ENCODE data around the gene COQ10A. TPM values are rescaled to one million over a fixed set of nuclear protein-coding genes. Genes with fewer than 3 reads are reported as not detected.

Gene COQ10A
- polyA plus RNA-seq, 1 of the 3 experiments (the other 2 are of a cell fraction) = 42.2 TPM

DNA sequence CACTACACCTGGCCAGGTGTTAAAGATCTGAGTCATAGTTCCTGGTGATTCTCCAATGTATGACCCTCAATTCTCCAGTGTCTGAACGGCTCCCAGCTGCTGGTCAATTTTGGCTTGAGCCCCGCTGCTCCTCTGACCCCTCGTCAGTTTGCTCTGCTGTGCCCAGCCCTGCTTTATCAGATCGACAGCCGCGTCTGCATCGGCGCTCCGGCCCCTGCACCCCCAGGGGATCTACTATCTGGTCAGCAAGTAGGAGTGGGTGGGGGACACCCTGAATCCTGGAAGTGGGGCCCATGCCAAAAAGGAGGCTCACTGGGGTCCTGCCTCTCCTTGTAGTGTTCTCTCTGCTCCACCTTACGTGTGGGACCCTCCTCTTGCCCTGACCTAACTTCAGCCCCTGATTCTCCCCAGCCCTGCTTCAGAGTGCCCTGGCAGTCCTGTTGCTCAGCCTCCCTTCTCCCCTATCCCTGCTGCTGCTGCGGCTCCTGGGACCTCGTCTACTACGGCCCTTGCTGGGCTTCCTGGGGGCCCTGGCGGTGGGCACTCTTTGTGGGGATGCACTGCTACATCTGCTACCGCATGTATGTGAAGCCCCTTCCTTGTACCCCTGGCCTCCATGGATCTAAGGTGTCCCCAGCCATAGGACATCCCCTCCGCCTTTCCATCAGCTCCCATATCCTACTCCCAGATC lies 31.9 kb upstream of the COQ10A start:
- Histone ChIP-seq H3K4me3 (ENCODE audit: low read depth in 2 of 2, low read length in 1 of 2) (no peak overlapping the region), H4K20me1 (ENCODE audit: insufficient read depth) (0 out of 2 replicates have a peak, but pooled peaks cover 4% of the 10 kb centered on the region), H3K27ac (ENCODE audit: low read depth in 2 of 2, low read length in 1 of 2) (no peak overlapping the region), H3K9ac (no peak overlapping the region), H3K27me3 (ENCODE audit: insufficient read depth) (no peaks in the 10 kb centered on the region), H3K79me2 (ENCODE audit: insufficient read depth) (no peaks in the 10 kb centered on the region), H3K9me2 (no peaks in the 10 kb centered on the region), H3K9me3 (no peaks in the 10 kb centered on the region), H3F3A (replicated peaks; ENCODE audit: insufficient read depth) (peaks cover 14% of the 10 kb centered on the region), H3K36me3 (replicated peaks in 1 of 2; ENCODE audit: control insufficient read depth in 1 of 2, insufficient read depth in 2 of 2, low read length in 1 of 2) (peaks cover 0 to 32% of the 10 kb centered on the region in 2 experiments), H3K4me2 (no peak overlapping the region), H3K4me1 (ENCODE audit: control insufficient read depth in 1 of 2, insufficient read depth in 2 of 2, low read depth in 1 of 2, low read length in 1 of 2) (peaks cover 0 to 7% of the 10 kb centered on the region in 2 experiments; a peak in 1 of 4 replicates), H2AFZ (ENCODE audit: low read depth) (no peak overlapping the region)
- 57% methylated on average over 16 of the region's 16 CpGs for WGBS (ENCODE audit: low lambda C conversion rate)
- ChIA-PET POLR2A (interaction anchor here (0.6 to 0.8 kb wide), 2 partner anchors 13 to 98 kb away, joined by 3 read pairs; no protein-coding TSS in a partner anchor), CTCF (interaction anchor here (1.3 to 4.9 kb wide), 5 partner anchors 9 to 229 kb away, joined by 3 to 31 read pairs (median 5); partner anchors contain the start of genes ANKRD52 and SMARCC2)
- TF ChIP-seq GATA2 (CRISPR knock-in tag; IDR thresholded peaks at IDR 0.05) (peak; percentile 55), EP300 (IDR thresholded peaks at IDR 0.05; ENCODE audit: borderline replicate concordance in 1 of 2, low read depth in 1 of 2, low read length in 1 of 2) (no peak), GABPA (IDR thresholded peaks at IDR 0.05; ENCODE audit: low read depth) (no peak)
- TF ChIP-seq, protein P1, sequence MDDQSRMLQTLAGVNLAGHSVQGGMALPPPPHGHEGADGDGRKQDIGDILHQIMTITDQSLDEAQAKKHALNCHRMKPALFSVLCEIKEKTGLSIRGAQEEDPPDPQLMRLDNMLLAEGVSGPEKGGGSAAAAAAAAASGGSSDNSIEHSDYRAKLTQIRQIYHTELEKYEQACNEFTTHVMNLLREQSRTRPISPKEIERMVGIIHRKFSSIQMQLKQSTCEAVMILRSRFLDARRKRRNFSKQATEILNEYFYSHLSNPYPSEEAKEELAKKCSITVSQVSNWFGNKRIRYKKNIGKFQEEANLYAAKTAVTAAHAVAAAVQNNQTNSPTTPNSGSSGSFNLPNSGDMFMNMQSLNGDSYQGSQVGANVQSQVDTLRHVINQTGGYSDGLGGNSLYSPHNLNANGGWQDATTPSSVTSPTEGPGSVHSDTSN (IDR thresholded peaks at IDR 0.05) = no peak
- DNase-seq = peak; percentile 69

DNA sequence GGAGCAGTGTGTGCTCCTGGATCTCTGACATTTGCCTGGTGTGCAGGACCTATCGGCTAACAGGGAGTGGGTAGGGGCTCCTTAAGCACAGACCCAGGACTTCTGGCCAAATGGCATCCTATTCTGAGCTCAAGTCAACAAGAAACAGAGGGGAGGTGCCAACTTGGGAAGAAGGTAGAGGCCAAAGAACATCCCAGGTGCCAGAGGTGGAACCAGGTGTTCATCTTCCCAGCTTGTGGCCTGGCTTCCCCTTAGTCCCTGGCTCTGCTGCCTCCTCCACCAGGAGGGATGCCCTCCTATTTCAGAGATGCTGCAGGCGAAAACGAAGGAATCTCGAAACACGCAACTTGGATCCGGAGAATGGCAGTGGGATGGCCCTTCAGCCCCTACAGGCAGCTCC lies 30.7 kb upstream of the COQ10A start:
- Histone ChIP-seq H3K9ac (no peak overlapping the region), H3K4me2 (no peak overlapping the region), H3K27me3 (ENCODE audit: insufficient read depth) (no peaks in the 10 kb centered on the region), H3K9me2 (no peaks in the 10 kb centered on the region), H3K79me2 (ENCODE audit: insufficient read depth) (no peaks in the 10 kb centered on the region), H2AFZ (ENCODE audit: low read depth) (no peak overlapping the region), H3F3A (replicated peaks; ENCODE audit: insufficient read depth) (peaks cover 14% of the 10 kb centered on the region), H3K36me3 (replicated peaks in 1 of 2; ENCODE audit: control insufficient read depth in 1 of 2, insufficient read depth in 2 of 2, low read length in 1 of 2) (peaks cover 2 to 44% of the 10 kb centered on the region in 2 experiments), H3K27ac (ENCODE audit: low read depth in 2 of 2, low read length in 1 of 2) (no peak overlapping the region), H3K4me1 (ENCODE audit: control insufficient read depth in 1 of 2, insufficient read depth in 2 of 2, low read depth in 1 of 2, low read length in 1 of 2) (peaks cover 0 to 7% of the 10 kb centered on the region in 2 experiments; a peak in 1 of 4 replicates), H4K20me1 (ENCODE audit: insufficient read depth) (0 out of 2 replicates have a peak, but pooled peaks cover 4% of the 10 kb centered on the region), H3K4me3 (ENCODE audit: low read depth in 2 of 2, low read length in 1 of 2) (no peak overlapping the region), H3K9me3 (no peaks in the 10 kb centered on the region)
- ChIA-PET CTCF (interaction anchor here (1.9 to 4.9 kb wide), 4 partner anchors 10 to 46 kb away, joined by 4 to 31 read pairs (median 6); partner anchors contain the start of genes ANKRD52 and SMARCC2), POLR2A (interaction anchor here (1.6 kb wide), 1 partner anchor 14 kb away, joined by 5 read pairs; the partner anchor contains the start of gene RNF41)
- WGBS (ENCODE audit: low lambda C conversion rate) = 100% methylated on average over 6 of the region's 6 CpGs
- no peak for DNase-seq
- TF ChIP-seq RFX5 (IDR thresholded peaks at IDR 0.05; ENCODE audit: low read length) = no peak
- no peak for TF ChIP-seq FOXM1 (IDR thresholded peaks at IDR 0.05; ENCODE audit: low read depth)
- TF ChIP-seq RCOR1 (IDR thresholded peaks at IDR 0.05; ENCODE audit: low read length) = no peak
- no peak for TF ChIP-seq ELF1 (IDR thresholded peaks at IDR 0.05)
- TF ChIP-seq, protein P2, sequence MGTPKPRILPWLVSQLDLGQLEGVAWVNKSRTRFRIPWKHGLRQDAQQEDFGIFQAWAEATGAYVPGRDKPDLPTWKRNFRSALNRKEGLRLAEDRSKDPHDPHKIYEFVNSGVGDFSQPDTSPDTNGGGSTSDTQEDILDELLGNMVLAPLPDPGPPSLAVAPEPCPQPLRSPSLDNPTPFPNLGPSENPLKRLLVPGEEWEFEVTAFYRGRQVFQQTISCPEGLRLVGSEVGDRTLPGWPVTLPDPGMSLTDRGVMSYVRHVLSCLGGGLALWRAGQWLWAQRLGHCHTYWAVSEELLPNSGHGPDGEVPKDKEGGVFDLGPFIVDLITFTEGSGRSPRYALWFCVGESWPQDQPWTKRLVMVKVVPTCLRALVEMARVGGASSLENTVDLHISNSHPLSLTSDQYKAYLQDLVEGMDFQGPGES (IDR thresholded peaks at IDR 0.05; ENCODE audit: low read depth, low read length) = no peak
- no peak for TF ChIP-seq EP300 (IDR thresholded peaks at IDR 0.05; ENCODE audit: borderline replicate concordance in 1 of 2, low read depth in 1 of 2, low read length in 1 of 2)
- no peak for TF ChIP-seq YY1 (IDR thresholded peaks at IDR 0.05; ENCODE audit: low read depth)
- TF ChIP-seq TAF1 (IDR thresholded peaks at IDR 0.05; ENCODE audit: borderline replicate concordance, low read depth, low read length) = no peak
